HEK293 (cell line): ENCODE data around the gene HMX1.

Experiments used
- CTCF ChIA-PET: fragments of 350-600 bp; formaldehyde crosslinking; extraction: SDS; loops from one replicate; lab custom pipeline; 2021; ENCODE audit warnings: antibody characterized with exemption; lab: Yijun Ruan, JAX
- POLR2A ChIA-PET: fragments of 300-600 bp; formaldehyde crosslinking; extraction: SDS; loops from one replicate; lab custom pipeline; 2020; ENCODE audit warnings: antibody characterized with exemption, inconsistent platforms; lab: Yijun Ruan, JAX
- H3K27ac ChIP-seq: fragments of 200-500 bp; sonication (Bioruptor generic); 2 replicates; pipeline ENCODE4 v1.5.1; 2014; ENCODE audit warnings: low read depth, low read length, control low read depth, inconsistent platforms; ENCODE audit errors: extremely low read depth
- H3K36me3 ChIP-seq, 2 experiments: fragments of 200-500 bp in 1 of 2; sonication (Bioruptor generic) in 1 of 2; 1 replicate in 1 of 2; 2 replicates in 1 of 2; pipeline ENCODE4 v1.5.1; 2014 to 2017; ENCODE audit warnings: inconsistent platforms in 2 of 2, low read length in 2 of 2; ENCODE audit not compliant: control insufficient read depth in 2 of 2, insufficient read depth in 1 of 2
- H3K4me1 ChIP-seq: fragments of 200-500 bp; sonication (Bioruptor generic); 2 replicates; pipeline ENCODE4 v1.5.1; 2014; ENCODE audit warnings: mild to moderate bottlenecking, low read length, inconsistent platforms; ENCODE audit not compliant: control insufficient read depth, insufficient read depth
- H3K4me3 ChIP-seq: 2 replicates; pipeline ENCODE4 v1.5.1; 2011; ENCODE audit warnings: low read depth, mild to moderate bottlenecking, control low read depth, low read length, moderate library complexity
- H3K9me3 ChIP-seq: fragments of 200-500 bp; sonication (Bioruptor generic); 2 replicates; pipeline ENCODE4 v1.5.1; 2014; ENCODE audit warnings: low read depth, low read length, inconsistent platforms; ENCODE audit not compliant: control insufficient read depth, insufficient read depth
- EGR2 ChIP-seq: fragments of 450-650 bp; formaldehyde crosslinking; IDR thresholded peaks from 2 replicates; pipeline ENCODE4 v1.5.1; 2016; ENCODE audit warnings: low read depth, missing biosample characterization, missing genetic modification characterization
- GFI1B ChIP-seq: fragments of 450-650 bp; formaldehyde crosslinking; IDR thresholded peaks from 2 replicates; pipeline ENCODE4 v1.5.1; 2016; ENCODE audit warnings: missing biosample characterization, missing genetic modification characterization
- GLI4 ChIP-seq: fragments of 450-650 bp; formaldehyde crosslinking; IDR thresholded peaks from 2 replicates; pipeline ENCODE4 v1.5.1; 2016; ENCODE audit warnings: missing biosample characterization, missing genetic modification characterization
- GLIS1 ChIP-seq: fragments of 450-650 bp; formaldehyde crosslinking; IDR thresholded peaks from 2 replicates; pipeline ENCODE4 v1.5.1; 2016; ENCODE audit warnings: missing biosample characterization, missing genetic modification characterization
- KLF16 ChIP-seq: fragments of 450-650 bp; formaldehyde crosslinking; IDR thresholded peaks from 2 replicates; pipeline ENCODE4 v1.5.1; 2017; ENCODE audit warnings: missing biosample characterization, missing genetic modification characterization
- MEIS1 ChIP-seq: sonication (generic); formaldehyde crosslinking; IDR thresholded peaks from 2 replicates; pipeline ENCODE4 v1.8.1; 2022; ENCODE audit warnings: missing genetic modification reagents, mild to moderate bottlenecking, borderline replicate concordance
- PRDM6 ChIP-seq: fragments of 450-650 bp; formaldehyde crosslinking; IDR thresholded peaks from 2 replicates; pipeline ENCODE4 v1.5.1; 2017; ENCODE audit warnings: missing biosample characterization, missing genetic modification characterization
- ZFP3 ChIP-seq: fragments of 450-650 bp; formaldehyde crosslinking; IDR thresholded peaks from 2 replicates; pipeline ENCODE4 v1.5.1; 2016; ENCODE audit warnings: low read depth, missing biosample characterization, missing genetic modification characterization
- ZNF133 ChIP-seq: fragments of 450-650 bp; formaldehyde crosslinking; IDR thresholded peaks from 2 replicates; pipeline ENCODE4 v1.5.1; 2016; ENCODE audit warnings: missing biosample characterization, missing genetic modification characterization
- ZNF146 ChIP-seq: fragments of 450-650 bp; formaldehyde crosslinking; IDR thresholded peaks from 2 replicates; pipeline ENCODE4 v1.5.1; 2016; ENCODE audit warnings: missing biosample characterization, missing genetic modification characterization
- ZNF174 ChIP-seq: fragments of 450-650 bp; formaldehyde crosslinking; IDR thresholded peaks from 2 replicates; pipeline ENCODE4 v1.5.0; 2017; ENCODE audit warnings: missing biosample characterization, mild to moderate bottlenecking, missing genetic modification characterization
- ZNF214 ChIP-seq: fragments of 450-650 bp; formaldehyde crosslinking; IDR thresholded peaks from 2 replicates; pipeline ENCODE4 v1.5.1; 2017; ENCODE audit warnings: missing biosample characterization, mild to moderate bottlenecking, missing genetic modification characterization, borderline replicate concordance
- ZNF335 ChIP-seq: fragments of 450-650 bp; formaldehyde crosslinking; conservative IDR thresholded peaks from 2 replicates; pipeline ENCODE4 v1.5.1; 2016; ENCODE audit warnings: missing biosample characterization, missing genetic modification characterization
- ZNF354C ChIP-seq: fragments of 450-650 bp; formaldehyde crosslinking; IDR thresholded peaks from 2 replicates; pipeline ENCODE4 v1.5.1; 2016; ENCODE audit warnings: missing biosample characterization, missing genetic modification characterization, low read depth, borderline replicate concordance
- ZNF404 ChIP-seq: fragments of 450-650 bp; formaldehyde crosslinking; IDR thresholded peaks from 2 replicates; pipeline ENCODE4 v1.5.1; 2017; ENCODE audit warnings: missing biosample characterization, missing genetic modification characterization
- ZNF416 ChIP-seq: fragments of 450-650 bp; formaldehyde crosslinking; IDR thresholded peaks from 2 replicates; pipeline ENCODE4 v1.5.1; 2016; ENCODE audit warnings: missing biosample characterization, missing genetic modification characterization
- ZNF426 ChIP-seq: fragments of 450-650 bp; formaldehyde crosslinking; IDR thresholded peaks from 2 replicates; pipeline ENCODE4 v1.5.1; 2017; ENCODE audit warnings: missing biosample characterization, missing genetic modification characterization, mild to moderate bottlenecking, inconsistent platforms, moderate library complexity
- ZNF48 ChIP-seq: fragments of 450-650 bp; formaldehyde crosslinking; IDR thresholded peaks from 2 replicates; pipeline ENCODE4 v1.5.1; 2016; ENCODE audit warnings: missing biosample characterization, missing genetic modification characterization
- ZNF510 ChIP-seq: fragments of 450-650 bp; formaldehyde crosslinking; IDR thresholded peaks from 2 replicates; pipeline ENCODE4 v1.5.1; 2018; ENCODE audit warnings: mild to moderate bottlenecking, missing genetic modification characterization, missing biosample characterization; ENCODE audit not compliant: insufficient replicate concordance
- ZNF549 ChIP-seq: fragments of 450-650 bp; IDR thresholded peaks from 2 replicates; pipeline ENCODE4 v1.5.1; 2018; ENCODE audit warnings: missing biosample characterization, missing genetic modification characterization, mild to moderate bottlenecking, inconsistent platforms, moderate library complexity
- ZNF585B ChIP-seq: fragments of 450-650 bp; formaldehyde crosslinking; IDR thresholded peaks from 2 replicates; pipeline ENCODE4 v1.5.1; 2016; ENCODE audit warnings: missing biosample characterization, missing genetic modification characterization
- ZNF596 ChIP-seq: fragments of 450-650 bp; IDR thresholded peaks from 2 replicates; pipeline ENCODE4 v1.5.0; 2018; ENCODE audit warnings: missing biosample characterization, mild to moderate bottlenecking, missing genetic modification characterization, moderate library complexity
- ZNF624 ChIP-seq: fragments of 450-650 bp; formaldehyde crosslinking; IDR thresholded peaks from 2 replicates; pipeline ENCODE4 v1.5.1; 2017; ENCODE audit warnings: missing biosample characterization, missing genetic modification characterization
- ZNF664 ChIP-seq: fragments of 450-650 bp; formaldehyde crosslinking; IDR thresholded peaks from 2 replicates; pipeline ENCODE4 v1.5.1; 2016; ENCODE audit warnings: missing biosample characterization, missing genetic modification characterization
- ZNF670 ChIP-seq: fragments of 450-650 bp; formaldehyde crosslinking; IDR thresholded peaks from 2 replicates; pipeline ENCODE4 v1.5.1; 2016; ENCODE audit warnings: missing biosample characterization, missing genetic modification characterization, low read depth
- ZNF677 ChIP-seq: fragments of 450-650 bp; IDR thresholded peaks from 2 replicates; pipeline ENCODE4 v1.5.0; 2018; ENCODE audit warnings: missing biosample characterization, mild to moderate bottlenecking, missing genetic modification characterization, moderate library complexity
- ZNF791 ChIP-seq: fragments of 450-650 bp; formaldehyde crosslinking; IDR thresholded peaks from 2 replicates; pipeline ENCODE4 v1.5.1; 2016; ENCODE audit warnings: missing biosample characterization, missing genetic modification characterization
- ZNF830 ChIP-seq: fragments of 450-650 bp; IDR thresholded peaks from 2 replicates; pipeline ENCODE4 v1.5.0; 2018; ENCODE audit warnings: missing biosample characterization, missing genetic modification characterization, low read depth, mild to moderate bottlenecking, moderate library complexity
- TF ChIP-seq, protein P1 (sequence below): fragments of 450-650 bp; IDR thresholded peaks from 2 replicates; pipeline ENCODE4 v1.5.1; 2018; ENCODE audit warnings: missing biosample characterization, missing genetic modification characterization
- TF ChIP-seq, protein P2 (sequence below): fragments of 450-650 bp; formaldehyde crosslinking; IDR thresholded peaks from 2 replicates; pipeline ENCODE4 v1.5.1; 2016; ENCODE audit warnings: missing biosample characterization, missing genetic modification characterization, low read depth

The HMX1 gene

GRCh38 chr4:8846826-8847225 is 24.8 kb downstream of the HMX1 start (continued):
- TF ChIP-seq ZNF335 (tag by site-specific recombination) (no peak), KLF16 (tag by site-specific recombination) (no peak), ZNF133 (no peak), GLI4 (tag by site-specific recombination) (no peak), ZNF214 (tag by site-specific recombination) (no peak)
- TF ChIP-seq, protein P1, sequence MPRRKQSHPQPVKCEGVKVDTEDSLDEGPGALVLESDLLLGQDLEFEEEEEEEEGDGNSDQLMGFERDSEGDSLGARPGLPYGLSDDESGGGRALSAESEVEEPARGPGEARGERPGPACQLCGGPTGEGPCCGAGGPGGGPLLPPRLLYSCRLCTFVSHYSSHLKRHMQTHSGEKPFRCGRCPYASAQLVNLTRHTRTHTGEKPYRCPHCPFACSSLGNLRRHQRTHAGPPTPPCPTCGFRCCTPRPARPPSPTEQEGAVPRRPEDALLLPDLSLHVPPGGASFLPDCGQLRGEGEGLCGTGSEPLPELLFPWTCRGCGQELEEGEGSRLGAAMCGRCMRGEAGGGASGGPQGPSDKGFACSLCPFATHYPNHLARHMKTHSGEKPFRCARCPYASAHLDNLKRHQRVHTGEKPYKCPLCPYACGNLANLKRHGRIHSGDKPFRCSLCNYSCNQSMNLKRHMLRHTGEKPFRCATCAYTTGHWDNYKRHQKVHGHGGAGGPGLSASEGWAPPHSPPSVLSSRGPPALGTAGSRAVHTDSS (tag by site-specific recombination): no peak

GRCh38 chr4:8846046-8846720 is 25.5 kb downstream of the HMX1 start:
- ChIA-PET CTCF (interaction anchor here (1.5 kb wide), 1 partner anchor 11 kb away, joined by 6 read pairs; no protein-coding TSS in a partner anchor), POLR2A (no interaction called here)
- H3K4me1 ChIP-seq: peaks cover 2% of the 10 kb centered on the region; the same call in 1 of the 2 replicates
- no peak overlapping the region for H3K27ac ChIP-seq
- TF ChIP-seq ZNF426 (tag by site-specific recombination): no peak
- no peak for TF ChIP-seq ZNF791
- no peak for TF ChIP-seq ZNF335 (tag by site-specific recombination)
- TF ChIP-seq ZNF354C (tag by site-specific recombination): no peak
- TF ChIP-seq ZNF174 (tag by site-specific recombination): no peak
- no peak for TF ChIP-seq ZNF416 (tag by site-specific recombination)
- TF ChIP-seq ZNF624: no peak
- TF ChIP-seq ZNF596 (tag by site-specific recombination): no peak
- no peak for TF ChIP-seq ZNF146
- no peak for TF ChIP-seq ZNF510 (tag by site-specific recombination)
- TF ChIP-seq ZFP3: no peak
- no peak for TF ChIP-seq ZNF404 (tag by site-specific recombination)
- TF ChIP-seq ZNF830 (tag by site-specific recombination): no peak
- TF ChIP-seq, all 188 proteins: peak for 0
- H3K36me3 ChIP-seq: no peaks in the 10 kb centered on the region
- no peak overlapping the region for H3K4me3 ChIP-seq
- H3K9me3 ChIP-seq: no peaks in the 10 kb centered on the region

DNA sequence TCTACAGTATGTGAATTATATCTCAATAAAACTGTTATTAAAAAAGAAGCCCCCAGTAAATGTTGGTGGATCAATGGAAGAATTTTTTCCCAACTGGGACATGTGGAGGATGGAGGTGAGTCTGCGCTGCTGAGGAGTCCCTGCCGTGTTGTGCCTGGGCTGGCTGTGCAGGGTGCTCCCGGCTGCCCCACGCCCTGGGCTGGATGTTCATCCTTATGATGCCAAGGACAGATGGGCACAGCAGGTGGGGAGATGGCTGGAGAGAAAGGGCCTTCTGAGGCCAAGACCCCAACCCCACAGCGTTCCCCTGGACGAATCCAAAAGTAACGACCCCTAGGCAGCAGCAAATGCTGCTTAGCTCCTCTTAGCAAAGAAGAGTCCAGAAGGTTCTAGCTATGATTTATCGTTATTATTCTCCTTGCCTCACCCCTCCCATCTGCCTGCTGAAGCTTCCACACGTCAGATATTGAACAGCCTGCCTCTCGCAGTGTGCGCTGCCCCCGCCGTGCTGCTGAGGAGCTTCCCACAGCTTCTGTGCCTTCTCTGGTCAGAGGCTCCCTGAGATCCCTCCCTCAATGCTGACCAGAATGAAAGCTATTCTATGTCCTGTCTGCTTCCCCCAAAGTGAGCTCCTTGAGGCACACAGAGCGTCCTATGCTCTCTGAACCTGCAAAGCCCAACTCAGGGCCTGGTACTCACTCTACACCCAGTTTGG is 26.5 kb downstream of the HMX1 start:
- ChIA-PET CTCF (no interaction called here), POLR2A (no interaction called here)
- no peaks in the 10 kb centered on the region for H3K9me3 ChIP-seq
- H3K36me3 ChIP-seq: no peaks in the 10 kb centered on the region
- no peak overlapping the region for H3K27ac ChIP-seq
- H3K4me3 ChIP-seq: no peak overlapping the region
- H3K4me1 ChIP-seq: peaks cover 2% of the 10 kb centered on the region; the same call in 1 of the 2 replicates
- TF ChIP-seq, protein P2, sequence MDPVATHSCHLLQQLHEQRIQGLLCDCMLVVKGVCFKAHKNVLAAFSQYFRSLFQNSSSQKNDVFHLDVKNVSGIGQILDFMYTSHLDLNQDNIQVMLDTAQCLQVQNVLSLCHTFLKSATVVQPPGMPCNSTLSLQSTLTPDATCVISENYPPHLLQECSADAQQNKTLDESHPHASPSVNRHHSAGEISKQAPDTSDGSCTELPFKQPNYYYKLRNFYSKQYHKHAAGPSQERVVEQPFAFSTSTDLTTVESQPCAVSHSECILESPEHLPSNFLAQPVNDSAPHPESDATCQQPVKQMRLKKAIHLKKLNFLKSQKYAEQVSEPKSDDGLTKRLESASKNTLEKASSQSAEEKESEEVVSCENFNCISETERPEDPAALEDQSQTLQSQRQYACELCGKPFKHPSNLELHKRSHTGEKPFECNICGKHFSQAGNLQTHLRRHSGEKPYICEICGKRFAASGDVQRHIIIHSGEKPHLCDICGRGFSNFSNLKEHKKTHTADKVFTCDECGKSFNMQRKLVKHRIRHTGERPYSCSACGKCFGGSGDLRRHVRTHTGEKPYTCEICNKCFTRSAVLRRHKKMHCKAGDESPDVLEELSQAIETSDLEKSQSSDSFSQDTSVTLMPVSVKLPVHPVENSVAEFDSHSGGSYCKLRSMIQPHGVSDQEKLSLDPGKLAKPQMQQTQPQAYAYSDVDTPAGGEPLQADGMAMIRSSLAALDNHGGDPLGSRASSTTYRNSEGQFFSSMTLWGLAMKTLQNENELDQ (tag by site-specific recombination): no peak
- TF ChIP-seq GFI1B (tag by site-specific recombination) (no peak), ZNF585B (tag by site-specific recombination) (no peak), GLIS1 (tag by site-specific recombination) (no peak), MEIS1 (CRISPR knock-in tag) (no peak), PRDM6 (tag by site-specific recombination) (no peak), ZNF670 (no peak), ZNF677 (no peak), ZNF664 (tag by site-specific recombination) (no peak), ZNF48 (tag by site-specific recombination) (no peak), EGR2 (no peak), ZNF549 (tag by site-specific recombination) (no peak)
